SW480 (cell line): ENCODE results near the gene KRTCAP2.

ENCODE experiments used
- DNase-seq: peaks from one replicate; pipeline ENCODE4 v3.0.0-alpha.2; 2016; ENCODE audit warnings: low spot score

The KRTCAP2 gene

DNA sequence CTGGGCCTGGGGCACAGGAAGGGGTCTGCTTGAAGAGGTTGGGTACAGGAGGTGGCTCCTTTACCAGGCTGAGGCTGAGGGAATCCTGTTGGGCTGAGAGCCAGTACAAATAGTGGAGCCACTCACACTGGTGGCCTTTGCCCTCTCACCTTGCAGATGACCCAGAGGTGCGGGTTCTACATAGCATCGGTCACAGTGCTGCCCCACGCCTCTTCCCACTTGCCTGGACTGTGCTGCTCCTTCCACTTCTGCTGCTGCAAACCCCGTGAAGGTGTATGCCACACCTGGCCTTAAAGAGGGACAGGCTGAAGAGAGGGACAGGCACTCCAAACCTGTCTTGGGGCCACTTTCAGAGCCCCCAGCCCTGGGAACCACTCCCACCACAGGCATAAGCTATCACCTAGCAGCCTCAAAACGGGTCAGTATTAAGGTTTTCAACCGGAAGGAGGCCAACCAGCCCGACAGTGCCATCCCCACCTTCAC, 39.3 kb downstream of the KRTCAP2 start:
- no peak for DNase-seq

DNA sequence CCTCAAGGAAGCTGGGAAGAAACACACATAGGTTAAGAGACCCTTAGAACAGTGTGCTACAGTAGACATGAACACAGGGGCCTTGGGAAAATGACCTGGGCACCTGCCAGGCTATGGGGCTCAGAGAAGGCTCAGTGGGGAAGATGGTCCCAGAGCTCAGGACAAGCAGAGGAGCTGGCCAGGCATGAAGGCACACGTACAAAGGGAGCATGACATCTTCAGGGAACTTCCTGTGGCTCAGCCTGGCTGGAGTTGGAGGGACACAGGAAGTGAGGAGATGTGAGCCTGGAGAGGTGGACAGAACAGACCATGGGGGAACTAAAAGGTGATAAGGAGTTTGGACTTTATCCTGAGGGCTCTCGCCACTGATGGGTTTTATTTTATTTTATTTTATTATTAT, 41.2 kb downstream of the KRTCAP2 start:
- DNase-seq = no peak

DNA sequence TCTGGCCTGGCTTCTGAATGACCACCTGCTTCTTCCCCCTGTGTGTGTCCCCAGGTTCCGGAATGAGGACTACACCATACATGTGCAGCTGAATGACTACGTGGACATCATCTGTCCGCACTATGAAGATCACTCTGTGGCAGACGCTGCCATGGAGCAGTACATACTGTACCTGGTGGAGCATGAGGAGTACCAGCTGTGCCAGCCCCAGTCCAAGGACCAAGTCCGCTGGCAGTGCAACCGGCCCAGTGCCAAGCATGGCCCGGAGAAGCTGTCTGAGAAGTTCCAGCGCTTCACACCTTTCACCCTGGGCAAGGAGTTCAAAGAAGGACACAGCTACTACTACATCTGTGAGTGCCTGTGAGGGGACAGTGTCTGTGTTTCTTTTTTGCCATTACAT, 41.8 kb downstream of the KRTCAP2 start:
- DNase-seq = no peak

DNA sequence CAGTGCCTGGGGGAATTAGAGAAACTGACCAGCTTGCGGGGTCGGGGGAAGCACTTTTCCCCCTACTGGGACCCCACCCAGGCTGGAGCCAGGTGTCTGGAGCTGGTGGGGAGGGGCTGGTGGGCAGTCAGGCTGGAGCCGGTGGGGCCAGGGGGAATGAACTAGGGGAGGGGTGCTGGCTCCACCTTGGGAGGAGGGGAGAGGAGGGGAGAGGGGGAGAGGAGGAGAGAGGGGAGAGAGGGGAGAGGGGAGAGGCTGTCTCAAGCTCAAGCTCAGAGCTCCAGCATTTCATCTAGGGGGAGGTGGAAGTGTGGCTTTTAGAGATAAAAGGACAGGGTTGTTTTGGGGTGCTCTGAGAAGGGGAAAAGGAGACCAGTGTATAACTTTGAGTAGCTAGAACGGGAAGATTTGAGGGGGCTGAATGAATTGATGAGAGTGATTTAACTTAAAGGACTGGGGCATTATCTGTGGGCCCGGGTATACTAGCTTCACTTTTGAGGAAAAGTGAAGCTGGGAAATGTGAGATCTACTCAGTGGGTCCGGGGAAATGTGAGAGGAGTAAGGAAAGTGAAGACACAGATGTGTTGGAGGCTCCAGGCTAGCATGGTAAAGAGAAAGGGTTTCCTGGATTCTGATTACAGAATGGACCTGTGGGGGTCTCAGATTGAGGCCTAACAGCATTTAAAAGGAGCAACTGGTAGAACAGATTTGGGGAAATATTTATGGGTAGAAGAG, 42.7 kb downstream of the KRTCAP2 start:
- no peak for DNase-seq

DNA sequence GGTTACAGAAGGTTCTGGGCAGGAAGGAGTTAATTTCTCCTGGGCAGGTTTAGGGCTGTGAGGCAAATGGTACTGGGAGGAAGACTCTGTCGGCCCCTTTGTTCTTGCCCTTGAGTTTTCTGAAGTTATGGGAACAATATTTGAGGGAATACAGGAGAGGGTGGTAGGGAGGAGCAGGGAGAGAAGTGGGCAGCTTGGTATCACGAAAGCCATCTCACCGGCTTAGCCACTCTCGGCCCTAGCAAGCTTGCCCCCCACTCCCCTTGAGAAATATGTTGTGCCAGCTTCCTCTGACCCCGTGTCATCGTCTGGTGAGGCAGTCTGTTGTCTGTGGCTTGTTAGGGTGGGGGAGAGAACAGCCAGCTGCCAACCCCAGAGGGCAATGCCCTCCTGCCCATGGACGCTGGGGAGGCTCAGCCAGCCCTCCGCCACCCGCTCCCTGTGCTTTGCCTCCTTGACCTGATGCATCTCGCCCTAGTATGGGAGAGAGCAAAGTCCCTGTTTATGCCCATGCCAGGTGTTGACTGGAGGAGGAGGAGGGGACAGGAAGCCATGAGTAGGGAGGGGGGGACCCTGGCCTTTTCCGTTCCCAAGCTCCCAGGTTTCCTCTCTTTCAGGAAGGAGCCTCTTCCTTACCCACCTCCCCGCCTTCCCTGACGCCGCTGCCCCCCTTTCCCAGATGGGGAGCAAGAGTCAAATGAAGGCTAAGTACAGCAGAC, 44.2 kb downstream of the KRTCAP2 start:
- DNase-seq = peak; percentile 79

DNA sequence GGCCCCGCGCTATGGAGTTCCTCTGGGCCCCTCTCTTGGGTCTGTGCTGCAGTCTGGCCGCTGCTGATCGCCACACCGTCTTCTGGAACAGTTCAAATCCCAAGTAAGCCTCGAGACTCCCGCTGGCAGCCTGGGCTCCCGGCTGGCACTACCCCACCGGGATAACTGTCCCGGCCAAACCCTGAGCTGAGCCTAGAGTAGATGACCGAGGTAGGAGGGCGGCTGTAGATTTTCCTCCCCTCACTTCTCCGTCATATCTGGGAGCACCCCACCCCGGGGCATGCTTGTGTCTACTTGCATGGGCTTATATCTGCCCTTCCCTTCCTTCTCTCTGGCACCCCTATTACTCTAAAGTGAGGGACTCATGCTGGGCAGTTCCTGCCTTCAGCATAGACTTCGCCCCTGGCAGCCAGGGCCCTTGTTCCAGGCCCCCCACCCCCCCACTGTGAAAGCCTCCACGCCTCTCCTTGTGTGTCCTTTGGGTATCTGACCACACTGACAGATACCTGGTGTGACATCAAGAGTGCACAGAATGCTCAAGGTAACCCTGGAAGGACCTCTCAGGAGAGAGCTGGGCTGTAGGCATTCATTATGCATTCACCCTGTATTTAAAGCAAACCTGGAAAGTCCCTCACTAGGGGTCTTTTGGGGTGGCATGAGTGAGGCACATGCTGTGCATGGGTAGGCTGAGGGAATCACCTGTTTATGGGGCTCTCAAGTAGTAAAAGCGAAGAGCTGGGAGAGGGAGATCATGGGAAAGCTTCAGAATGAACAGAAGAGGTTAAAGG, 44.9 kb downstream of the KRTCAP2 start:
- no peak for DNase-seq

DNA sequence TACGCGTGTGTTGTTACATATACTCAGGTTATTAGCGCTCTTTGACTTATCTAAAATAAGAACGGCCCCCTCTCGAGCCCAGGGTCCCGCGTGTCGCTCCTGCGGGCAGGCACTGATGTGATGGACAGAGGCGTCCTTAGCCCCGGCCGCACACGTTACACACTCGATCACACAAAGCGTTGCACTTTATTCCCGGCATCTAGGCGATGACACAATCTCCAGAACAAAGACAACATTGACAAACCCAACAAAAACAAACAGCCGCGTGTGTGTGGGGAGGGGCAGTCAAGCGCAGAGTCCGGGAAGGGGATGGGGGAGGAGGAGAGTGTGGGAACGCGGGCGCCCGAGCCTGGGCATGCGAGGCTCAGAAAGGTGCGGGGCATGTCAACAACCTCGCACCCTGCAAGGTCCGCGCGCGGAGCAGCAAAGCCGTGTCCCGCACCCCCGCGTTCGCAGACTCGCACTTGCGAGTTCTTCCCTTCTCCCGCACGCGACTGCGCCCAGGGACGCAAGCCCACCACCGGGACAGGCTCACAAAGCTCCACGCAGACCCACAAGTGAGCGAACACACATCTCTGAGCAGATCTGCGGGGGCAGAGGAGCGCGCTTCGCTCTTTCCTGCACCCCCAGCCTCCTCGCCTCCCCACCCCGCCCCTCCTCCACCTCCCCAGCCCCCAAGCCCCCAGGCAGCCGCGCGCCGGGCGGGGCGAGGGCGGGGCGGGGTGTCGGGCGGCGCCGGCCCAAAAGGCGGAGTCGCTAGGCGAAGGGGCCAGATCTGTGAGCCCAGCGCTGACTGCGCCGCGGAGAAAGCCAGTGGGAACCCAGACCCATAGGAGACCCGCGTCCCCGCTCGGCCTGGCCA, 45.8 kb downstream of the KRTCAP2 start, which contains the start of gene EFNA1:
EFNA1 (plus strand) TSS at position 772 of the 862 bp plus-strand sequence. CDS start 102 bp downstream, outside the sequence.
- DNase-seq = peak; percentile 95

DNA sequence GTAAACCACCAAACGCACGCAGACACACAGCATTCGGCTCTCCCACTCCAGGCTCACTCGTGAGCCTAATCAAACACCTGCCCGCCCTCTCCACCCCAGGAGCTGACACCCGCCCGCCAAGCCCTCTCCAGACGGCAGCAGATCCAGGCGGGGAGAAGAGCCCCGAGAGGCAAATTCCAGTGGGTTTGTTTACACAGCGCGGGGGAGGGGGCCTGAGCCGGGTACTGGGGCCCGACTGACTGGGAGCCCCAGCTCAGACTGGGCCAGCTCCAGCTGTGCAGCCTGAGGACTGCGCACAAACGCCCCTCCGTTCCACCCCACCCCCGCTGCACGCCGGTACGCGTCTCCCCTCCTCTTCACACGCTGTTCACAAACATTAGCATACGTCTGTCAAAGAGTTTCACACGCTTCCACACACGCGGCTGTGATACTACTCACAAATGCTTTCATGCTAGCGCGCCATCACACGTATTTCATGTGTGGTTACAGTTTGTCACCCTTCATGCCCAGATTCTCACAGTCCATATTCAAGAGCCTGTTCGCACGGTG, 46.5 kb downstream of the KRTCAP2 start:
- DNase-seq = peak; percentile 86

DNA sequence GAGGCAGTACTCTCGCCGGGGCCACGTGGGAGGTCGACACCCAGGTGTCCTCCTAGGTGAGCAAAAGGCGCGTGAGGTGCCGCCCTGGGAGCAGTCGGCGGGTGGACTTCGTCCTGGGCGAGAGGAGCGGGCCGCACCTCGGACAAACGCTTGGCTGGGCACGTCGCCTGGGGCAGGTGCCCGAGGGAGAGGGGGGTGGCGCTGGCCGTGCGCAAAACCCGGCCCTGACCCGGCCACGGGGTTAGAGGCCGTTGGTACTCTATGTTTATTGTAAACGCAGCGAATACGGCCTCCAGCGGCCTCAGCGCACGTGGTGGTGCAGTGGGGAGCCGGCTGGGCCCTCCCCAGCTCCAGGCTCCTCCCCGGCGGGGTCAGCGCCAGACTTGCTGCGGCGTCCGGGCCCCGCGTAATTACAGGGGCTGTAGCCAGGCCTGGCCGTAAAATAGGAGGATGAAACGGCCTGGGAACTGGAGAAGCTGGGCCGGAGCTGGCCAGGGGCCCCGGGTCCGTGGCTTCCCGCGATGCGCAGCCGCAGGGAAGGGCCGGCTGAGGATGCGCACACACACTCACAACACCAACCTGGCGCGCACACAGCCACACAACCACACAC, 47.1 kb downstream of the KRTCAP2 start:
- peak; percentile 63 for DNase-seq

DNA sequence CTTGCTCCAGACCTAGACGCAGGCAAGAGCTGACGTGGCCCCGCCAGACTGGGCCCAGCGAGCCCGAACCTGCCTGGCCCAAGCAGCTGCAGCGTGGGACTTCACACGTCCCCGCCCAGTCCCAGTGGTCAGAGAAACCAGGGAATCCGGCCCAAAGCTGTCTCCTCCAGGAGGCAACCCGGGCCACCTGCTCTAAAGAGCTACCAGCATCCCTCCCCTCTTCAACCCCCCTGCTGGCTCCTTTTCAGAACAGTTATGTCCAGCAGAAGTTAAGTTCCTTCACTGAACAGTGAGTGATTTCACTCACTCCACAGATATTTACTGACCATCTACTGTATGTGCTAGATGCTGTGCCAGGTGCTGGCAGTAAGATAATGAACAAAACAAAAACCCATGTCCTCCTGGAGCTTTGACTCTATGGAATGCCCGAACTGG, 47.6 kb downstream of the KRTCAP2 start:
- no peak for DNase-seq

DNA sequence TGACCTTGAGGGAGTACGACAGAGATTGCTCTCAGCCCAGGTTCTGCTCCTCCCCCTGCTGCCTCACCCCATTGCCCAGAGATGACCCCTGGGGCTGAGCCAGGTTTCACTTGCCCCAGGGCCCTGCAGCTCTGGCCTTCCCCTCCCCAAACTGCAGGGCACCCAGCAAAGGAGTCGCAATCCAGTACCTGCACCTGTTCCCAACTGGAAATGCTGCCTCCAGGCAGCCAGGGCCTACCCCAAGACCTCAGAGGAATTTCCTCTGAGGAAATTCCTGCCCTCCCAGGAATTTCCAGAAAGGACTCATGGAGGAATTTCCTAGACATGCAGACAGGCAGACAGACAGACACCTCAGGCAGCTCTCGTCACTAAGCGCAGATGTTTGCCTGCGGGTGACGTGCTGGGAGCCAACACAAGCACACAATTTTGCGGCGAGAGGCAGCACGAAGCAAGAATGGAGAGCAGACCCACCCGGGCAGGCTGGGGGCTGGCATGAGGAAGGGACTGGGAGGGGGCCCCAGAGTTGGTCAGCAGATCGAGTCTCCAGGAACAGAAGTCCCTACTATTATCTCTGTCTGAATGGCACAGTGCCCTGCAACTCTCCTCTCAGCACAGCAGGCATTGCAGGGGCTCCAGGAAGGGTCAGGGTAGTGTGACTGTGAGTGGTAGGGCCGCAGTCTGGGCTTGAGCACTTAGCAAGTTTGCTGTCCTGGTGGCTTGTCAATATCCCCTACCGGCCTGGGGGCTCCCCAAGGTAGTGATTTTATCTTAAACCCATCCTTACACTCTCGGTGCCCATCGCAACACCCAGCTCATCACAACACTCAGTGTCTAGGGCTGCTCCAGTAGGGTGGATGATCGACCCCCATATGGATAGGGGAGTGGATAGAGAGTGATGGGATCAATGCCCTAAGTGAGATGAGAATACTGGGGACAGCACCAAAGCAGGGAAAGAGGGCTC, 48.3 kb downstream of the KRTCAP2 start:
- DNase-seq = no peak

DNA sequence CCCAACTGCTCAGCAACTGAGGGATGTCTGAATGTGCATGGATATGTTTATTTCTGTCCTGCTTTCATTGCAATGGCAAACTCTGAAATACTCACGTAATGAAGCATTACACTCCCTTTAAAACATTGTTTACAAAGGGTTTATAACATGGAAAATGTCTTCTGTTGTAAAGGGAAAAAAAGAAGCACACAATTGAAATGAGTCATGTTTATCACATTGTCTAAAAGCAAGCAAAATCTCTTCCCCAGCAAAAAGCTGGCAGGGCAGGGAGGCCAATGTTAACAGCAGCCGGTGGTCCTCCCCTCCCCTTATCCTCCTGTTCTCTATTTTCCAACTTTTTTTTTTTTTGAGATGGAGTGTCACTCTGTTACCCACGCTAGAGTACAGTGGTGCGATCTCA, 49.3 kb downstream of the KRTCAP2 start:
- DNase-seq = no peak

DNA sequence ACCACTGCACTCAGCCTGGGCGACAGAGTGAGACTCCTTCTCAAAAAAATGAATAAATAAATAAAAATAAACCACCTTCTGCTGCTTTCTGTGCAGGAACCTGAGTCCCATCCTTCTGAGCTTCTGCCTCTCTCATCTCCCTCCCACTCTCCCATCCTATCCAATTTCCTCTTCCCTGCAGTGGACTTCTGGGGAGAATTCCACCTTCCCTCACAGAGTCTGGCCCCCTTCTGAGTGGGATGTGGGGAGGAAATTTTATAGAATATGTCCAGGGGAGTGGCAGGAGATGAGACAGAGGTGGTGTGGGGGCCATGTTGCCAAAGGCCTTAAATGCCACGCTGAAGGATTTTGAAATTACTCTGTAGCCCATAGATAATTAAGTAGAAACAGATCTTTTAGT, 50.8 kb downstream of the KRTCAP2 start:
- DNase-seq = no peak

DNA sequence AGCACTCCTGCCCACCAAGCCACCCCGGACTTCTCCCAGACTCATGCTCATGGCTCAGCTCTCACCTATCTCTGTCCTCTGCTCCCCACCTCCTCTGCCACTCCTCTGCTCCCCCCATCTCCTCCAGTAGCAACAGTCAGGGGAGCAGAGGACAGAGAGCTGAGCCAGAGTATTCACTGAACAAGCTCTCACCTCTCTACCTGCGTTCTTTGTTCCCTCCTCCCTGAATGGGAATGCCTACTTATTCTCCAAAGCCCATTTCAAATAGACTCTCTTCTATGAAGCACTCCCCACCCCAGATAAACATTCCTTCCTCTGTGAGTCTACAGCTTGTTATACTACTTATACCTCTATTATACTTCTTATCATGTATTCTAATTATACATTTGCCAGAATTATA, 51.9 kb downstream of the KRTCAP2 start:
- no peak for DNase-seq

DNA sequence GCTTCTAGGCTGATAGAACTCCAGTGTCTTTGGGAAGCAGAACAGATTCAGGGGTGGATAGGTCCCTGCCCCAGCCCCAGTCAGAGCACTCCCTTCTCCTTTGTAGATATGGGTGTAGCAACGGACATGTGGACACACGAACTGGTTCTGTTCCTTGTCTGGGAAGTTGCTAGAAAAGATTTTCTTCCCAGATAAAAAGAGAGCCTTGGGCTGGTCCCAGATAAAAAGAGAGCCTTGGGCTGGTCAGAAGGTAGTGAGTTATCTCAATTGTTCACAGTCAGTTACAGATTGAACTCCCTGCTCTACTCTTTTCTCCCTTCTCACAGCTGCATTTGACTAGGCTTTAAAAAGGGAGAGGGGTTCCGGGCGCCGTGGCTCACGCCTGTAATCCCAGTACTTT, 52.9 kb downstream of the KRTCAP2 start:
- DNase-seq = no peak
